GM21447 (cell line): ENCODE measurements around the gene NDUFAF7.
"Not testable (repeated sequence)": the region's sequence is repeated elsewhere in the genome, so short reads cannot be mapped to it uniquely, and the experiment has no call there.

Experiments
- ATAC-seq: cut with Tn5 transposase; IDR thresholded peaks from one replicate; pipeline ENCODE4 v1.9.1; 2021; ENCODE audit not compliant: unreplicated experiment

NDUFAF7 gene

GRCh38 chr2:37276291-37276690, 44.8 kb downstream of the NDUFAF7 start:
- no peak for ATAC-seq

- ATAC-seq: no peak
These were observed 50.5 kb downstream of the NDUFAF7 start for GRCh38 chr2:37281916-37282315.

- no peak for ATAC-seq
These were observed 51.3 kb downstream of the NDUFAF7 start for GRCh38 chr2:37282746-37283145.

GRCh38 chr2:37283207-37283606, 51.7 kb downstream of the NDUFAF7 start:
- no peak for ATAC-seq

GRCh38 chr2:37284381-37284780, 52.9 kb downstream of the NDUFAF7 start:
- no peak for ATAC-seq

GRCh38 chr2:37287966-37288365, 56.5 kb downstream of the NDUFAF7 start:
- no peak for ATAC-seq

- ATAC-seq: no peak
These were observed 60.2 kb downstream of the NDUFAF7 start for GRCh38 chr2:37291680-37292079.

- not testable (repeated sequence) for ATAC-seq
These were observed 63.4 kb downstream of the NDUFAF7 start for GRCh38 chr2:37294858-37295257.

- ATAC-seq: no peak
These were observed 64.1 kb downstream of the NDUFAF7 start for GRCh38 chr2:37295469-37296073.

GRCh38 chr2:37297632-37298031, 66.2 kb downstream of the NDUFAF7 start:
- ATAC-seq: no peak
